Osteocyte (in vitro differentiated cells): ENCODE data around the gene MAN1A2. TPM values are rescaled to one million over a fixed set of nuclear protein-coding genes. Genes with fewer than 3 reads are reported as not detected.

Source experiments
- DNase-seq: peaks from one replicate; pipeline ENCODE4 v3.0.0; 2021; ENCODE audit warnings: mixed read lengths; ENCODE audit not compliant: unreplicated experiment; ENCODE audit errors: extremely low spot score
- H3K27ac Mint-ChIP-seq: one replicate; pipeline ENCODE4 v1.8.0; 2021; ENCODE audit warnings: mild to moderate bottlenecking, mixed read lengths; ENCODE audit not compliant: unreplicated experiment
- H3K27me3 Mint-ChIP-seq: one replicate; pipeline ENCODE4 v1.8.0; 2021; ENCODE audit warnings: mixed read lengths; ENCODE audit not compliant: unreplicated experiment
- H3K36me3 Mint-ChIP-seq: one replicate; pipeline ENCODE4 v1.8.0; 2021; ENCODE audit warnings: mixed read lengths; ENCODE audit not compliant: unreplicated experiment
- H3K4me1 Mint-ChIP-seq: one replicate; pipeline ENCODE4 v1.8.0; 2021; ENCODE audit warnings: mixed read lengths; ENCODE audit not compliant: unreplicated experiment
- H3K4me3 Mint-ChIP-seq: one replicate; pipeline ENCODE4 v1.8.0; 2021; ENCODE audit warnings: mild to moderate bottlenecking, moderate library complexity, mixed read lengths; ENCODE audit not compliant: unreplicated experiment
- H3K9me3 Mint-ChIP-seq: one replicate; pipeline ENCODE4 v1.8.0; 2021; ENCODE audit warnings: mixed read lengths; ENCODE audit not compliant: unreplicated experiment
- total RNA-seq: library from RNA; stranded (reverse); gene quantifications from 2 replicates; pipeline ENCODE4 v1.2.1, GENCODE V29; 2021
- TF ChIP-seq, protein P1 (sequence below): fragments of 200-600 bp; sonication (generic); IDR thresholded peaks from 2 replicates; pipeline ENCODE4 v1.5.0; 2021; ENCODE audit warnings: antibody characterized with exemption, mild to moderate bottlenecking, moderate library complexity

Gene MAN1A2
- total RNA-seq, 1 donor from 2014 or later, result 53.7 TPM

DNA sequence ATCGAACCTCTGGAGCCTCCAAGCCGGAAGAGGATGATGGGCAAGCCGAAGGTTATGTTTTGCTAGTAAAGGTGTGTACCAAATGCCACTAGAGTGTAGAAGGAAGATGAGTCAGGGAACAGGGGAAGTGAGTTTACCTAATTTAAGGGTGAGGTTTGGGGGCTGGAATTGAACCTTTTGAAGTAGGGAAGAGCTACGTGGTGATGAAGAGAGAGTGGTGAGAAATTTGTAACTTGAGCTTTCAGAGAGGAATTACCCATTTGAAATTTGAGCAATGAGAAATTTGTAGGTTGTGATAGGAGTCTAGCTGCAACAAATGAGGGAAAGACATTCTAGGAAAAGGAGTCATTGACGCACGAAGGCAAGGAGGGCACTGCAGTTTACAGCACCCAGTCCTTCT is 168.6 kb downstream of the MAN1A2 start:
- no peak overlapping the region for H3K27ac Mint-ChIP-seq
- no peak for DNase-seq
- H3K27me3 Mint-ChIP-seq, result no peaks in the 10 kb centered on the region
- no peaks in the 10 kb centered on the region for H3K4me1 Mint-ChIP-seq
- H3K4me3 Mint-ChIP-seq, result no peak overlapping the region
- TF ChIP-seq, protein P1, sequence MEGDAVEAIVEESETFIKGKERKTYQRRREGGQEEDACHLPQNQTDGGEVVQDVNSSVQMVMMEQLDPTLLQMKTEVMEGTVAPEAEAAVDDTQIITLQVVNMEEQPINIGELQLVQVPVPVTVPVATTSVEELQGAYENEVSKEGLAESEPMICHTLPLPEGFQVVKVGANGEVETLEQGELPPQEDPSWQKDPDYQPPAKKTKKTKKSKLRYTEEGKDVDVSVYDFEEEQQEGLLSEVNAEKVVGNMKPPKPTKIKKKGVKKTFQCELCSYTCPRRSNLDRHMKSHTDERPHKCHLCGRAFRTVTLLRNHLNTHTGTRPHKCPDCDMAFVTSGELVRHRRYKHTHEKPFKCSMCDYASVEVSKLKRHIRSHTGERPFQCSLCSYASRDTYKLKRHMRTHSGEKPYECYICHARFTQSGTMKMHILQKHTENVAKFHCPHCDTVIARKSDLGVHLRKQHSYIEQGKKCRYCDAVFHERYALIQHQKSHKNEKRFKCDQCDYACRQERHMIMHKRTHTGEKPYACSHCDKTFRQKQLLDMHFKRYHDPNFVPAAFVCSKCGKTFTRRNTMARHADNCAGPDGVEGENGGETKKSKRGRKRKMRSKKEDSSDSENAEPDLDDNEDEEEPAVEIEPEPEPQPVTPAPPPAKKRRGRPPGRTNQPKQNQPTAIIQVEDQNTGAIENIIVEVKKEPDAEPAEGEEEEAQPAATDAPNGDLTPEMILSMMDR, result no peak
- H3K36me3 Mint-ChIP-seq, result no peaks in the 10 kb centered on the region
- H3K9me3 Mint-ChIP-seq, result no peaks in the 10 kb centered on the region

DNA sequence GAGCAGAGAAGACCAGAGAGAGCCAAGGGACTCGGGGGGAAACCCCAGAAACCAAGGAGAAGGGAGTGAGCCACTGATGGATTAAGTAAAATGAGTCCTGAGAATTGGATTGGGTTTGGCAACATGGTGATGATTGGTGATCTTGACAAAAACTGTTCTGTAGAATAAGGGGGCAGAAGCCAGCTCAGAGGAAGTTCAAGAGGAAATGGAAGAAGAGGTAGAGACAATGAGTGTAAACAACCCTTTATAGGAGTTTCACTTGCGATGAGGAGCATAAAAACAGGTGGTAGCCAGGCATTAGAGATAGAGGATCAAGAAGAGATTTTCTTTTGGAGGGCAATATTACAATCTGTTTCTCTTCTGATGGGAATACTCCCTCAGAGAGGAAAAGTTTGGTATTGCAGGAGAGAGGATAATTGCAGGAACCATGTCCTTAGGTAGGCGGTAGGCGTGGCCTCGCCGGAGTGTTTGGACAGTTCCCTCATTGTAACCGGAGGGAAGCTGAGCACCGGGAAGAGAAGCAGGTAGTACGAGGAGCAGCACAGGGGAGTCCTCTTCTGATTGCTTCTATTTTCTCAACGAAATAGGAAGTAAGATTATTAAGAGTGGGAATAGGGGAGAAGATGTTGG is 170.2 kb downstream of the MAN1A2 start:
- no peaks in the 10 kb centered on the region for H3K4me1 Mint-ChIP-seq
- TF ChIP-seq, protein P1, result no peak

DNA sequence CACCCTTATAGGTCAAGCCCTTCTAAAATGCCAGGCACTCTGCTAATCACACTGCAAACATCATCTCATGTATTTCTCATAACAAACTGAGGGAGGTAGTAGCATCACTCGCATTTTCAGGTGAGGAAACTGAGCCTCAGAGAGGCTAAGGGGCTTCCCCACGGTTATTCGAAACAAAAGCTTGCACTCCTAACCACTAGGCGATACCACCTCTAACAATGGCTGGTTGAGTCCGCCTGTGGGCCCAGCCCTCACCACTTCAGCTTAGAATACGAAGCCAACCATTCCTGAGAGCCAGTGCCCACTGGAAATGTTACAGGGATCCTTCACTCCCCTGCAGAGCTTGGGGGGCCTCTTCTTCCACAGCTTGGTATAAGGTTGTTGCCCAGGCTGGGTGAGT is 173.3 kb downstream of the MAN1A2 start:
- DNase-seq, result no peak
- Mint-ChIP-seq H3K9me3 (no peaks in the 10 kb centered on the region), H3K4me3 (no peak overlapping the region), H3K27me3 (peaks cover 20% of the 10 kb centered on the region), H3K27ac (no peak overlapping the region), H3K4me1 (no peaks in the 10 kb centered on the region), H3K36me3 (no peaks in the 10 kb centered on the region)
- TF ChIP-seq, protein P1, result no peak

More for the DNA sequence above, 170.2 kb downstream of the MAN1A2 start:
- no peaks in the 10 kb centered on the region for H3K36me3 Mint-ChIP-seq
- no peak overlapping the region for H3K27ac Mint-ChIP-seq
- no peak overlapping the region for H3K4me3 Mint-ChIP-seq
- H3K27me3 Mint-ChIP-seq, result peaks cover 3% of the 10 kb centered on the region
- DNase-seq, result no peak
- H3K9me3 Mint-ChIP-seq, result no peaks in the 10 kb centered on the region

DNA sequence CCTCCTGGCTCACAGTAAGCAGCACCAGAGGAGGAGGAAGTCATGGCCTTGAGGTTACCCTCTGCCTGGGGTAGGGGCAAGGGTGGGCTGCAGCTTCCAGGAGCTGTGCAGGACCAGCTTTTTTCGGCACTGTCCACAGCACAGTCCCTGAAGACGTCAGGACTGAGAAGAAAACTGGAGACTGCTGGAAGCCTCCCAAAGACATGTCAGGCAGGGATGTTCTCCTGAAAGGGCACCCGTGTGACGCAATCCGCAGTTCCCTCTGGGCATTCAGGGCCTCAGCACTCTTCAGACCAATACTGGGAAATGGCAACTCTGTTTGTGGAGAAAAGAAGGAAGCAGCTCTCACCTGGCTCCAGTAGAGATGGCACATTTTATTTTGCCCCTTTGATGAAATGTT is 173.8 kb downstream of the MAN1A2 start:
- H3K27ac Mint-ChIP-seq, result no peak overlapping the region
- H3K27me3 Mint-ChIP-seq, result peaks cover 20% of the 10 kb centered on the region
- H3K36me3 Mint-ChIP-seq, result no peaks in the 10 kb centered on the region
- TF ChIP-seq, protein P1, result no peak
- no peak overlapping the region for H3K4me3 Mint-ChIP-seq
- no peaks in the 10 kb centered on the region for H3K4me1 Mint-ChIP-seq
- DNase-seq, result no peak
- no peaks in the 10 kb centered on the region for H3K9me3 Mint-ChIP-seq

DNA sequence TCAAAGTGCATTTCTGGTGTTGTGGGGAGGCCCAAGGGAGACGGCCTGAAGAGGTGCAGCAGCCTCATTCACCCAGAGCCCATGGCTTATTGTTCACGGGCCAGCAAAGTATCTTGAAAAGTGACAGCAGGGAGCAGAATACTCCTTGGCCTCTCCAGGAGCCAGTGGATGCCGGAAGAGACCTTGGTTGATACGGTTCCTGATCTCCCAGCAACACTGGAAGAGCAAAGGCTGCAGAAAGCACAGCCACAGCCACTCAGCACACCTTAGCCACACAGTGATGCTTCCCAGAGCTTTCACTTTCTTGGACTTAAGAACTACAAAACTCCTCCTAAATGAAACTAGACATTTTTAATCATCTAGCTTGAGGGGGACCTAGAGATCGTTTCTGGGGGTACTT is 174.3 kb downstream of the MAN1A2 start:
- Mint-ChIP-seq H3K36me3 (no peaks in the 10 kb centered on the region), H3K9me3 (no peaks in the 10 kb centered on the region), H3K27me3 (peaks cover 20% of the 10 kb centered on the region), H3K4me1 (no peaks in the 10 kb centered on the region), H3K4me3 (no peak overlapping the region), H3K27ac (no peak overlapping the region)
- TF ChIP-seq, protein P1, result no peak
- no peak for DNase-seq
